Astrocyte (in vitro differentiated cells and primary cell): Measurements from ENCODE around the gene LRRC10B. TPM values are rescaled to one million over a fixed set of nuclear protein-coding genes. Genes with fewer than 3 reads are reported as not detected.
"Not testable (repeated sequence)": the region's sequence is repeated elsewhere in the genome, so short reads cannot be mapped to it uniquely, and the experiment has no call there.

Experiments used
- DNase-seq: peaks from one replicate; pipeline ENCODE4 v3.0.0-alpha.2; 2010; ENCODE audit warnings: low read depth
- FAIRE-seq: peaks from 2 replicates; lab custom pipeline; 2011; peaks lifted over from hg19 to GRCh38; lab: Jason Lieb, UNC
- H2AFZ ChIP-seq: 2 replicates; pipeline ENCODE4 v1.6.0; 2012; ENCODE audit warnings: low read depth, low read length, inconsistent platforms
- H3K27ac ChIP-seq: 2 replicates; pipeline ENCODE4 v1.5.1; 2011; ENCODE audit warnings: low read depth, low read length, inconsistent platforms
- H3K27me3 ChIP-seq: 2 replicates; pipeline ENCODE4 v1.6.0; 2011; ENCODE audit warnings: low read length, inconsistent platforms; ENCODE audit not compliant: insufficient read depth
- H3K36me3 ChIP-seq: 2 replicates; pipeline ENCODE4 v1.5.1; 2011; ENCODE audit warnings: low read length, inconsistent platforms; ENCODE audit not compliant: insufficient read depth
- H3K4me1 ChIP-seq: 2 replicates; pipeline ENCODE4 v1.5.1; 2011; ENCODE audit warnings: low read length, inconsistent platforms; ENCODE audit not compliant: insufficient read depth
- H3K4me2 ChIP-seq: 2 replicates; pipeline ENCODE4 v1.6.0; 2012; ENCODE audit warnings: low read length, inconsistent platforms
- H3K4me3 ChIP-seq: 2 replicates; pipeline ENCODE4 v1.5.1; 2011; ENCODE audit warnings: low read depth, mild to moderate bottlenecking, low read length, inconsistent platforms; ENCODE audit not compliant: insufficient read depth
- H3K79me2 ChIP-seq: 2 replicates; pipeline ENCODE4 v1.6.0; 2012; ENCODE audit warnings: mild to moderate bottlenecking, low read length, inconsistent platforms; ENCODE audit not compliant: insufficient read depth
- H3K9ac ChIP-seq: 2 replicates; pipeline ENCODE4 v1.6.0; 2012; ENCODE audit warnings: mild to moderate bottlenecking, low read length, inconsistent platforms
- H3K9me3 ChIP-seq: 2 replicates; pipeline ENCODE4 v1.5.1; 2012; ENCODE audit warnings: low read depth, mild to moderate bottlenecking, low read length, inconsistent platforms; ENCODE audit not compliant: insufficient read depth
- H4K20me1 ChIP-seq: 2 replicates; pipeline ENCODE4 v1.6.0; 2012; ENCODE audit warnings: low read length, inconsistent platforms; ENCODE audit not compliant: insufficient read depth
- H3K27ac Mint-ChIP-seq: one replicate; pipeline ENCODE4 v1.8.0; 2021; ENCODE audit warnings: mild to moderate bottlenecking, mixed read lengths; ENCODE audit not compliant: unreplicated experiment
- H3K27me3 Mint-ChIP-seq: one replicate; pipeline ENCODE4 v1.8.0; 2021; ENCODE audit warnings: low read depth, mixed read lengths; ENCODE audit not compliant: unreplicated experiment
- H3K36me3 Mint-ChIP-seq: one replicate; pipeline ENCODE4 v1.8.0; 2021; ENCODE audit warnings: low read depth, mixed read lengths; ENCODE audit not compliant: unreplicated experiment
- H3K4me1 Mint-ChIP-seq: one replicate; pipeline ENCODE4 v1.8.0; 2021; ENCODE audit warnings: low read depth, mixed read lengths; ENCODE audit not compliant: unreplicated experiment
- H3K4me3 Mint-ChIP-seq: one replicate; pipeline ENCODE4 v1.8.0; 2021; ENCODE audit warnings: mild to moderate bottlenecking, moderate library complexity, mixed read lengths; ENCODE audit not compliant: unreplicated experiment
- H3K9me3 Mint-ChIP-seq: one replicate; pipeline ENCODE4 v1.8.0; 2021; ENCODE audit warnings: mild to moderate bottlenecking, mixed read lengths; ENCODE audit not compliant: unreplicated experiment
- CTCF ChIP-seq: IDR thresholded peaks from 2 replicates; pipeline ENCODE4 v1.5.1; 2011; ENCODE audit warnings: low read depth, mild to moderate bottlenecking, inconsistent platforms, low read length, moderate library complexity; ENCODE audit not compliant: insufficient read depth
- EZH2 ChIP-seq: IDR thresholded peaks from 2 replicates; pipeline ENCODE4 v1.6.1; 2012; ENCODE audit warnings: mild to moderate bottlenecking, low read length, inconsistent platforms; ENCODE audit not compliant: insufficient read depth
- total RNA-seq: library from RNA; stranded (reverse); gene quantifications from 2 replicates; pipeline ENCODE4 v1.2.1, GENCODE V29; 2021

The LRRC10B gene
- total RNA-seq, 1 donor from 2014 or later, result 0.09 TPM

- Histone ChIP-seq H4K20me1 (peaks cover 11% of the 10 kb centered on the region), H2AFZ (no peak overlapping the region), H3K36me3 (no peaks in the 10 kb centered on the region), H3K79me2 (no peaks in the 10 kb centered on the region), H3K27ac (no peak overlapping the region), H3K9me3 (no peaks in the 10 kb centered on the region), H3K27me3 (peaks cover 6% of the 10 kb centered on the region), H3K4me2 (no peak overlapping the region), H3K4me1 (no peaks in the 10 kb centered on the region), H3K4me3 (no peak overlapping the region), H3K9ac (no peak overlapping the region)
- TF ChIP-seq CTCF (no peak), EZH2 (no peak)
- H3K27me3 Mint-ChIP-seq, result peaks cover 29% of the 10 kb centered on the region
- no peak overlapping the region for H3K27ac Mint-ChIP-seq
- no peaks in the 10 kb centered on the region for H3K9me3 Mint-ChIP-seq
- DNase-seq (no peak), FAIRE-seq (no peak)
- H3K4me1 Mint-ChIP-seq, result peaks cover 10% of the 10 kb centered on the region
- peaks cover 8% of the 10 kb centered on the region for H3K36me3 Mint-ChIP-seq
- no peak overlapping the region for H3K4me3 Mint-ChIP-seq
These were observed 31.4 kb upstream of the LRRC10B start for GRCh38 chr11:61477126-61477525.

- no peak overlapping the region for H3K4me3 ChIP-seq
- H3K9ac ChIP-seq, result no peak overlapping the region
- H3K9me3 ChIP-seq, result no peaks in the 10 kb centered on the region
- peaks cover 8% of the 10 kb centered on the region for H3K36me3 Mint-ChIP-seq
- peaks cover 8% of the 10 kb centered on the region for H3K27me3 ChIP-seq
- TF ChIP-seq CTCF (peak; percentile 63), EZH2 (no peak)
- H3K9me3 Mint-ChIP-seq, result no peaks in the 10 kb centered on the region
- H3K4me3 Mint-ChIP-seq, result no peak overlapping the region
- no peaks in the 10 kb centered on the region for H3K36me3 ChIP-seq
- H3K4me1 Mint-ChIP-seq, result peaks cover 9% of the 10 kb centered on the region
- no peak overlapping the region for H3K4me2 ChIP-seq
- no peak overlapping the region for H3K27ac Mint-ChIP-seq
- H2AFZ ChIP-seq, result no peak overlapping the region
- peaks cover 29% of the 10 kb centered on the region for H3K27me3 Mint-ChIP-seq
- no peaks in the 10 kb centered on the region for H3K4me1 ChIP-seq
- peaks cover 11% of the 10 kb centered on the region for H4K20me1 ChIP-seq
- DNase-seq, result no peak
- no peaks in the 10 kb centered on the region for H3K79me2 ChIP-seq
- H3K27ac ChIP-seq, result no peak overlapping the region
- FAIRE-seq, result no peak
These were observed 30.8 kb upstream of the LRRC10B start for GRCh38 chr11:61477727-61478148.

GRCh38 chr11:61479360-61480058 is 29.0 kb upstream of the LRRC10B start:
- not testable (repeated sequence) for H3K4me1 Mint-ChIP-seq, DNase-seq, H3K9ac ChIP-seq, H3K36me3 ChIP-seq, H3K27me3 ChIP-seq, H3K4me3 Mint-ChIP-seq, FAIRE-seq, H2AFZ ChIP-seq, H3K9me3 ChIP-seq, H3K4me1 ChIP-seq, H3K27ac ChIP-seq, H3K79me2 ChIP-seq, H3K4me3 ChIP-seq, H3K9me3 Mint-ChIP-seq, H3K36me3 Mint-ChIP-seq, H3K27ac Mint-ChIP-seq, H3K4me2 ChIP-seq
- peaks cover 36% of the 10 kb centered on the region for H3K27me3 Mint-ChIP-seq
- H4K20me1 ChIP-seq, result peaks cover 11% of the 10 kb centered on the region
